Progenitor cell of endocrine pancreas (in vitro differentiated cells): Measurements from ENCODE around the gene TOM1L2. TPM values are rescaled to one million over a fixed set of nuclear protein-coding genes. Genes with fewer than 3 reads are reported as not detected.
"Not testable (repeated sequence)": the region's sequence is repeated elsewhere in the genome, so short reads cannot be mapped to it uniquely, and the experiment has no call there.

Source experiments
- DNase-seq: peaks from one replicate; pipeline ENCODE4 v3.0.0; 2021; ENCODE audit warnings: low spot score; ENCODE audit not compliant: unreplicated experiment
- H3K27ac Mint-ChIP-seq: 2 replicates; pipeline ENCODE4 v1.8.0; 2021; ENCODE audit warnings: mild to moderate bottlenecking, moderate library complexity, mixed read lengths
- H3K27me3 Mint-ChIP-seq: 2 replicates; pipeline ENCODE4 v1.8.0; 2021; ENCODE audit warnings: mixed read lengths
- H3K36me3 Mint-ChIP-seq: 2 replicates; pipeline ENCODE4 v1.8.0; 2022; ENCODE audit warnings: mixed read lengths; ENCODE audit not compliant: insufficient read depth
- H3K4me1 Mint-ChIP-seq: 2 replicates; pipeline ENCODE4 v1.8.0; 2021; ENCODE audit warnings: low read depth, mixed read lengths
- H3K4me3 Mint-ChIP-seq: 2 replicates; pipeline ENCODE4 v1.8.0; 2021; ENCODE audit warnings: low read depth, mild to moderate bottlenecking, moderate library complexity, mixed read lengths
- H3K9me3 Mint-ChIP-seq: 2 replicates; pipeline ENCODE4 v1.8.0; 2021; ENCODE audit warnings: low read depth, mixed read lengths
- CTCF ChIP-seq: fragments of 200-600 bp; sonication (generic); IDR thresholded peaks from one replicate; pipeline ENCODE4 v1.5.0; 2021; ENCODE audit warnings: antibody characterized with exemption, mild to moderate bottlenecking; ENCODE audit not compliant: unreplicated experiment
- total RNA-seq: library from RNA; stranded (reverse); gene quantifications from 2 replicates; pipeline ENCODE4 v1.2.1, GENCODE V29; 2021

Gene TOM1L2
- total RNA-seq, 1 donor from 2014 or later: 29.4 TPM

GRCh38 chr17:18004345-18004744 lies 32.1 kb upstream of the TOM1L2 start:
- no peak for TF ChIP-seq CTCF
- Mint-ChIP-seq H3K9me3 (no peaks in the 10 kb centered on the region), H3K4me3 (no peak overlapping the region), H3K27ac (no peak overlapping the region), H3K4me1 (peaks cover 3% of the 10 kb centered on the region), H3K27me3 (peaks cover 3% of the 10 kb centered on the region), H3K36me3 (peaks cover 6% of the 10 kb centered on the region)
- no peak for DNase-seq

GRCh38 chr17:18002171-18002570 lies 30.0 kb upstream of the TOM1L2 start:
- peaks cover 2% of the 10 kb centered on the region for H3K4me1 Mint-ChIP-seq
- no peak overlapping the region for H3K27ac Mint-ChIP-seq
- no peaks in the 10 kb centered on the region for H3K27me3 Mint-ChIP-seq
- H3K4me3 Mint-ChIP-seq: no peak overlapping the region
- no peak for DNase-seq
- TF ChIP-seq CTCF: no peak
- no peaks in the 10 kb centered on the region for H3K9me3 Mint-ChIP-seq
- peaks cover 3% of the 10 kb centered on the region for H3K36me3 Mint-ChIP-seq

- Mint-ChIP-seq H3K27me3 (no peaks in the 10 kb centered on the region), H3K36me3 (peaks cover 1% of the 10 kb centered on the region), H3K4me3 (no peak overlapping the region), H3K4me1 (peaks cover 2% of the 10 kb centered on the region), H3K27ac (no peak overlapping the region), H3K9me3 (no peaks in the 10 kb centered on the region)
- no peak for DNase-seq
- TF ChIP-seq CTCF: no peak
These were observed 27.8 kb upstream of the TOM1L2 start for GRCh38 chr17:18000030-18000408.

GRCh38 chr17:17999364-18000029 lies 27.3 kb upstream of the TOM1L2 start:
- H3K4me3 Mint-ChIP-seq: no peak overlapping the region
- H3K27ac Mint-ChIP-seq: no peak overlapping the region
- TF ChIP-seq CTCF: no peak
- H3K4me1 Mint-ChIP-seq: peaks cover 2% of the 10 kb centered on the region
- no peaks in the 10 kb centered on the region for H3K9me3 Mint-ChIP-seq
- peaks cover 2% of the 10 kb centered on the region for H3K36me3 Mint-ChIP-seq
- no peak for DNase-seq
- no peaks in the 10 kb centered on the region for H3K27me3 Mint-ChIP-seq

- H3K27me3 Mint-ChIP-seq: no peaks in the 10 kb centered on the region
- TF ChIP-seq CTCF: no peak
- H3K4me1 Mint-ChIP-seq: peaks cover 2% of the 10 kb centered on the region
These were observed 26.7 kb upstream of the TOM1L2 start for GRCh38 chr17:17998934-17999333.

GRCh38 chr17:17995887-17996286 lies 23.7 kb upstream of the TOM1L2 start:
- DNase-seq, H3K4me3 Mint-ChIP-seq, H3K4me1 Mint-ChIP-seq, H3K27ac Mint-ChIP-seq, H3K36me3 Mint-ChIP-seq, H3K9me3 Mint-ChIP-seq, H3K27me3 Mint-ChIP-seq: not testable (repeated sequence)

More at GRCh38 chr17:17998934-17999333, 26.7 kb upstream of the TOM1L2 start:
- Mint-ChIP-seq H3K9me3 (no peaks in the 10 kb centered on the region), H3K4me3 (no peak overlapping the region), H3K27ac (no peak overlapping the region), H3K36me3 (peaks cover 2% of the 10 kb centered on the region)
- DNase-seq: no peak
